SH-SY5Y (cell line): Measurements from ENCODE around the gene GBP3.

Experiments used
- GATA2 ChIP-seq: IDR thresholded peaks from 2 replicates; pipeline ENCODE4 v1.6.1; 2011; ENCODE audit warnings: mild to moderate bottlenecking, low read depth, low read length
- GATA3 ChIP-seq: IDR thresholded peaks from 2 replicates; pipeline ENCODE4 v1.6.1; 2011; ENCODE audit warnings: low read depth, mild to moderate bottlenecking, low read length, moderate library complexity

DNA sequence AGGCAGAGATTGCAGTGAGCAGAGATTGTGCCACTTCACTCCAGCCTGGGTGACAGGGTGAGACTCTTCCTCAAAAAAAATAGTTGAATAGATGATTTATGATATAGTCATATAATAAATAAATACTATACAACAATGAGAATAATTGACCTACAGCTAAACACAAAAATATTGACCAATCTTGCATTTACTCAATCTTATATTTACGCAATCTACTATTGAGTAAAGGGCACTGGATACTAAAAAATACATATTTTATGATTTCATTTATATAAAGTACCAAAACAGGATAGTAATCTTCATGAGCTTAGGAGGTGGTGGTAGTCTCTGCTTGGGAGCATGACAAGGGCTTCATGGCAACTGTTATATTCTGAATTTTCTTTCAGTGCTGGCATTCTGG, 19.1 kb upstream of the GBP3 start:
- TF ChIP-seq GATA2, result no peak
- no peak for TF ChIP-seq GATA3
